GM12874 (cell line): ENCODE measurements around the gene NFASC.

ENCODE experiments used
- TF ChIP-seq, protein P1 (sequence below): IDR thresholded peaks from 2 replicates; pipeline ENCODE4 v1.5.1; 2011; ENCODE audit warnings: low read depth, mild to moderate bottlenecking, control low read depth, low read length, moderate library complexity; ENCODE audit not compliant: insufficient read depth

Gene NFASC

GRCh38 chr1:204970937-204971336, 100.3 kb downstream of the NFASC start:
- TF ChIP-seq, protein P1, sequence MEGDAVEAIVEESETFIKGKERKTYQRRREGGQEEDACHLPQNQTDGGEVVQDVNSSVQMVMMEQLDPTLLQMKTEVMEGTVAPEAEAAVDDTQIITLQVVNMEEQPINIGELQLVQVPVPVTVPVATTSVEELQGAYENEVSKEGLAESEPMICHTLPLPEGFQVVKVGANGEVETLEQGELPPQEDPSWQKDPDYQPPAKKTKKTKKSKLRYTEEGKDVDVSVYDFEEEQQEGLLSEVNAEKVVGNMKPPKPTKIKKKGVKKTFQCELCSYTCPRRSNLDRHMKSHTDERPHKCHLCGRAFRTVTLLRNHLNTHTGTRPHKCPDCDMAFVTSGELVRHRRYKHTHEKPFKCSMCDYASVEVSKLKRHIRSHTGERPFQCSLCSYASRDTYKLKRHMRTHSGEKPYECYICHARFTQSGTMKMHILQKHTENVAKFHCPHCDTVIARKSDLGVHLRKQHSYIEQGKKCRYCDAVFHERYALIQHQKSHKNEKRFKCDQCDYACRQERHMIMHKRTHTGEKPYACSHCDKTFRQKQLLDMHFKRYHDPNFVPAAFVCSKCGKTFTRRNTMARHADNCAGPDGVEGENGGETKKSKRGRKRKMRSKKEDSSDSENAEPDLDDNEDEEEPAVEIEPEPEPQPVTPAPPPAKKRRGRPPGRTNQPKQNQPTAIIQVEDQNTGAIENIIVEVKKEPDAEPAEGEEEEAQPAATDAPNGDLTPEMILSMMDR, result no peak

DNA sequence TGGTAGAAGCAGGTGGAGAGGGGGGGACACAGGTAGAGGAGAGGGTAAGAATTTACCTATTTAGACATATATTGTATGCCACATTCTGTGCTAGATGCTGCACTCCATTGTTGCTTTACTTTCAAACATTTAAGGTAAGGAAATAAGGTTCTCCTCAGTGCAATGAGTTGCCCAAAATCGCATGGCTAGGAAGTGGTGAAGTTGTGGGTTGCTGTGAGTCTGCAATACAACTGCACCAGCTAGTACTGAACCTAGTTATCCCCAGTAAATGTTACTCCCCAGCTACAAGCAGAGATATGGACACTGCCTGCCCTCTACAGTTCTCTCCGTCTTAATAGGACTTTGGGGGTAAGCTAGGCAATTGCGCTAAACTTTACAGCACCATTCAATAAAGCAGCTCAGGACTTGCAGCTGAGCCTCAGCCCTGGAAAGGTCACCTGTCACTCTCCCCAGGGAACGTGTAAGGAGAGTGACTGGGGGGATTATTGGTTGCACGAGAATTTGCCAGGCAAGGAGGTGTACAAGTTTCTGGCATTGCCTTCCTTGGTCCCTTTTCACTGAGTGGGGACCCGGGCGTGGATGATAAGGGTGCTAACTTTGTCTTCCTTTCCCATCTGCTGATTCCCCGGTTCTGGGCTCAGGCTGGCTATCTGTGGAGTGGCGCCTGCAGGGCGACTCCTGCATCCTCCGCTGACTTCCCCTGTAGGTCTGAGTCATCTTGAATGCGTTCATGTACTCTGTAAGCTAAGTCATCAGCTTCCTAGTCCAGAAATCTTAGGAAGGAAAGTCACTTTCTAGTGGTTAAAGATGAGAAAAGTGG, 101.1 kb downstream of the NFASC start:
- TF ChIP-seq, protein P1, result no peak

DNA sequence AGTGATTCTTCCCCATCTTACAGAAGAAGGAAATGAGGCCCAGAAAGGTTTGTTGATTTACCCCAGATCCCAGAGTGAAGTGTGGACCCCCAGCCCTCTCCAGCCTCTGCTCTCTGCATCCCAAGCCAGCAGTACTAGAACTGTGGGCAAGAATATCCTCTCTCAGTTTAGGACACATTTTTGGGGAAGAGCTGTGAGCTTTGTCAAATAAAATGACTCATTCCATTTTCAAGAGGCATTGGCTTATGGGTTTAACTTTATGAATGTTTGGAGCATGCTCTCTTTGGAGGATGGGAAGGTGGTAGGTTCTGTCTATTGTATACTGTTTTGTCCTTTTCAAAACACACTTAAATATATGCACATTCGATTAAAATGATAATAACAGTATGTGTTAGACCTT, 101.8 kb downstream of the NFASC start:
- TF ChIP-seq, protein P1, result no peak

- TF ChIP-seq, protein P1, result no peak
Measured at GRCh38 chr1:204973449-204973848, 102.8 kb downstream of the NFASC start.

GRCh38 chr1:204974327-204974726, 103.7 kb downstream of the NFASC start:
- TF ChIP-seq, protein P1, result no peak

DNA sequence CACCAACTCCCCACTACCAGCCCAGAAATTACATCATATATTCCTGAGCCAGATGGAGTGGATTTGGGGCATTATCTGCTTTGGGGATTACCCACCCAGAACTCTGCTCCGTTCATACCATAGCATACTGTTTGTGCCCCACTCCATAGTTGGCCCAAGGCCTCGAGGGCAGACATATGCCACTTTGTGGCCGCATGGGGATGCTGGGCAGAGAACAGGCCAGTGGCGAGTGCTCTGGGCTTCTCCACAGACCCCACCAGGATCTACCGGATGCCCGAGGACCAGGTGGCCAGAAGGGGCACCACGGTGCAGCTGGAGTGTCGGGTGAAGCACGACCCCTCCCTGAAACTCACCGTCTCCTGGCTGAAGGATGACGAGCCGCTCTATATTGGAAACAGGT, 104.4 kb downstream of the NFASC start:
- TF ChIP-seq, protein P1, result no peak

DNA sequence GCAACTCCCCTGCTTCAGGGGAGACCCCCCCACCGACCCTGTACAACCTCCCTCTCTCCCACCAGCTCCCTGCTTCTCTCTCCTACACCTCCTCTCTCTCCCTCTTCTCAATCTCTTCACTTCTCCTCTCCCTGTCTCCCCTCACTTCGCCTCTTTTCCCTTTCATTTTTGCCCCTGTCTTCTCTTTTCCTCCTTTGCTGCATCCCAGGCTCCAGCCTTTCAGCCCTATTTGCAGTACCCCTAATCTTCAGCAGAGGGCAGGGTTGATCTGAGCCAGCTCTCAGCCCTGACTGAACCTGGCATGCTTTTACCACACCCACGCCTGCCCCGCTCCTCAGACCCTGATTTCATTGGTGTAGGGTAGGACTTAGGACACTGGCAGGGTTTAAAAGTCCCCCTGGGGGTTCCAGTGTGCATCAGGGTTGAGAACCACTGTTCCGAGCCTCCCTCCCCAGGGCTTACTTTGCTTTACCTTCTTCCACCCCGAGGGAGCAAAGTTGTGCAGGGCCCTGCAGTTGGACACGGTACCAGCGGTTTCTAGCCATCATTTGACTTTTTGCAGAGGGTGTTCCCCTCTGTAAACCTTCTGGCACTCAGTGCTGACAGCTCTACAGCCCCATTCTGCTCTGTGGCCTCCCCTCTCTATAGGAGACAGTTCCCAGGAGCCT, 105.0 kb downstream of the NFASC start:
- TF ChIP-seq, protein P1, result peak; percentile 85
